Activated CD8-positive, alpha-beta memory T cell treated with anti-CD3 and anti-CD28 coated beads for 48 hours (primary cell): ENCODE data around the gene CXCR5.

Source experiments
- DNase-seq, 3 experiments: peaks; one replicate each; pipeline ENCODE4 v3.0.0-alpha.2; 2020; ENCODE audit warnings: low read depth in 2 of 3, low spot score in 2 of 3

Gene CXCR5

GRCh38 chr11:118873804-118874203 lies 9.9 kb upstream of the CXCR5 start:
- no peak for DNase-seq

- no peak for DNase-seq
These were observed 7.4 kb upstream of the CXCR5 start for GRCh38 chr11:118876286-118876685.

- no peak for DNase-seq
These were observed 6.1 kb upstream of the CXCR5 start for GRCh38 chr11:118877487-118878162.

GRCh38 chr11:118878163-118878563 lies 5.5 kb upstream of the CXCR5 start:
- no peak for DNase-seq

- DNase-seq = no peak
These were observed 2.5 kb upstream of the CXCR5 start for GRCh38 chr11:118881228-118881627.

GRCh38 chr11:118882491-118882890 lies 1.2 kb upstream of the CXCR5 start:
- no peak for DNase-seq

- DNase-seq = no peak
These were observed 706 bp upstream of the CXCR5 start for GRCh38 chr11:118883004-118883367.

GRCh38 chr11:118884875-118885274 lies 1.2 kb downstream of the CXCR5 start:
- no peak for DNase-seq

GRCh38 chr11:118885319-118885718 lies 1.6 kb downstream of the CXCR5 start:
- DNase-seq = no peak

GRCh38 chr11:118885831-118886565 lies 2.3 kb downstream of the CXCR5 start:
- DNase-seq = no peak

GRCh38 chr11:118886681-118887111 lies 3.0 kb downstream of the CXCR5 start:
- no peak for DNase-seq

GRCh38 chr11:118887206-118887605 lies 3.5 kb downstream of the CXCR5 start:
- no peak for DNase-seq

- DNase-seq = no peak
These were observed 4.7 kb downstream of the CXCR5 start for GRCh38 chr11:118888398-118888797.

GRCh38 chr11:118889797-118890196 lies 6.1 kb downstream of the CXCR5 start:
- DNase-seq = no peak

- DNase-seq = no peak
These were observed 8.8 kb downstream of the CXCR5 start for GRCh38 chr11:118892514-118892913.

- DNase-seq = no peak
These were observed 9.3 kb downstream of the CXCR5 start for GRCh38 chr11:118892964-118893363.

- DNase-seq = no peak
These were observed 10.0 kb downstream of the CXCR5 start for GRCh38 chr11:118893662-118894061.

GRCh38 chr11:118894192-118894591 lies 10.5 kb downstream of the CXCR5 start:
- DNase-seq = no peak

GRCh38 chr11:118895093-118896039 lies 11.7 kb downstream of the CXCR5 start:
- DNase-seq = no peak

GRCh38 chr11:118896472-118896913 lies 12.8 kb downstream of the CXCR5 start:
- DNase-seq = no peak

- DNase-seq = no peak
These were observed 13.4 kb downstream of the CXCR5 start for GRCh38 chr11:118896921-118897591.
